KMS-11 (cell line): ENCODE measurements around the gene KAZN.

Experiments used
- H2AFZ ChIP-seq: fragments of 200-600 bp; sonication (generic); 2 replicates; pipeline ENCODE4 v1.6.1; 2016; ENCODE audit warnings: antibody characterized with exemption, mixed run types, low read depth
- H3K27ac ChIP-seq: fragments of 200-600 bp; sonication (generic); 2 replicates; pipeline ENCODE4 v1.6.1; 2016; ENCODE audit warnings: mild to moderate bottlenecking, mixed run types
- H3K27me3 ChIP-seq: fragments of 200-600 bp; sonication (generic); 2 replicates; pipeline ENCODE4 v1.6.1; 2017; ENCODE audit warnings: mild to moderate bottlenecking, low read depth, mixed run types, moderate library complexity; ENCODE audit not compliant: insufficient read depth
- H3K36me3 ChIP-seq: fragments of 200-600 bp; sonication (generic); 2 replicates; pipeline ENCODE4 v1.6.1; 2017; ENCODE audit warnings: mild to moderate bottlenecking, mixed run types; ENCODE audit not compliant: insufficient read depth
- H3K4me1 ChIP-seq: fragments of 200-600 bp; sonication (generic); 2 replicates; pipeline ENCODE4 v1.6.1; 2016; ENCODE audit warnings: mild to moderate bottlenecking, low read depth, mixed run types; ENCODE audit not compliant: poor library complexity, severe bottlenecking
- H3K4me2 ChIP-seq: fragments of 200-600 bp; sonication (generic); 2 replicates; pipeline ENCODE4 v1.7.0; 2016; ENCODE audit warnings: mild to moderate bottlenecking, mixed run types
- H3K4me3 ChIP-seq: fragments of 200-600 bp; sonication (generic); IDR thresholded peaks from 2 replicates; pipeline ENCODE4 v1.6.1; 2017; ENCODE audit warnings: low read depth, low read length, mixed read lengths; ENCODE audit not compliant: insufficient read depth
- H3K79me2 ChIP-seq: fragments of 200-600 bp; sonication (generic); 2 replicates; pipeline ENCODE4 v1.6.1; 2016; ENCODE audit warnings: low read depth, mixed run types; ENCODE audit not compliant: insufficient read depth
- H3K9ac ChIP-seq: fragments of 200-600 bp; sonication (generic); 2 replicates; pipeline ENCODE4 v1.6.1; 2016; ENCODE audit warnings: mild to moderate bottlenecking, mixed run types
- H4K20me1 ChIP-seq: fragments of 200-600 bp; sonication (generic); 2 replicates; pipeline ENCODE4 v1.6.1; 2016; ENCODE audit warnings: mild to moderate bottlenecking, mixed run types; ENCODE audit not compliant: insufficient read depth
- CTCF ChIP-seq: fragments of 200-600 bp; sonication (generic); conservative IDR thresholded peaks from 2 replicates; pipeline ENCODE4 v1.6.1; 2017; ENCODE audit warnings: low read depth, mild to moderate bottlenecking, antibody characterized with exemption, low read length, moderate library complexity, mixed read lengths

Gene KAZN

GRCh38 chr1:15013767-15014166, 415.3 kb downstream of the KAZN start:
- Histone ChIP-seq H3K27ac (no peak overlapping the region), H3K9ac (no peak overlapping the region), H3K4me1 (no peaks in the 10 kb centered on the region), H3K79me2 (no peaks in the 10 kb centered on the region), H3K4me3 (no peak overlapping the region), H4K20me1 (no peaks in the 10 kb centered on the region), H3K36me3 (no peaks in the 10 kb centered on the region), H3K27me3 (no peaks in the 10 kb centered on the region), H2AFZ (no peak overlapping the region), H3K4me2 (no peak overlapping the region)
- TF ChIP-seq CTCF, result no peak

GRCh38 chr1:15014516-15014915, 416.0 kb downstream of the KAZN start:
- no peak for TF ChIP-seq CTCF
- no peak overlapping the region for H3K27ac ChIP-seq
- no peak overlapping the region for H3K9ac ChIP-seq
- no peak overlapping the region for H2AFZ ChIP-seq
- no peaks in the 10 kb centered on the region for H3K79me2 ChIP-seq
- no peak overlapping the region for H3K4me3 ChIP-seq
- no peaks in the 10 kb centered on the region for H4K20me1 ChIP-seq
- no peaks in the 10 kb centered on the region for H3K27me3 ChIP-seq
- H3K4me2 ChIP-seq, result no peak overlapping the region
- no peaks in the 10 kb centered on the region for H3K4me1 ChIP-seq
- no peaks in the 10 kb centered on the region for H3K36me3 ChIP-seq

- TF ChIP-seq CTCF, result no peak
Observed at GRCh38 chr1:15016001-15016400, 417.5 kb downstream of the KAZN start.

GRCh38 chr1:15016526-15016925, 418.0 kb downstream of the KAZN start:
- H3K4me3 ChIP-seq, result no peak overlapping the region
- H3K4me2 ChIP-seq, result no peak overlapping the region
- H4K20me1 ChIP-seq, result no peaks in the 10 kb centered on the region
- H3K4me1 ChIP-seq, result no peaks in the 10 kb centered on the region
- H3K27ac ChIP-seq, result no peak overlapping the region
- no peaks in the 10 kb centered on the region for H3K79me2 ChIP-seq
- no peak for TF ChIP-seq CTCF
- H2AFZ ChIP-seq, result no peak overlapping the region
- H3K36me3 ChIP-seq, result no peaks in the 10 kb centered on the region
- H3K9ac ChIP-seq, result no peak overlapping the region
- no peaks in the 10 kb centered on the region for H3K27me3 ChIP-seq

More at GRCh38 chr1:15016001-15016400, 417.5 kb downstream of the KAZN start:
- Histone ChIP-seq H2AFZ (no peak overlapping the region), H3K9ac (no peak overlapping the region), H3K27ac (no peak overlapping the region), H3K27me3 (no peaks in the 10 kb centered on the region), H3K79me2 (no peaks in the 10 kb centered on the region), H3K4me2 (no peak overlapping the region), H3K36me3 (no peaks in the 10 kb centered on the region), H3K4me1 (no peaks in the 10 kb centered on the region), H3K4me3 (no peak overlapping the region), H4K20me1 (no peaks in the 10 kb centered on the region)
